Esophagus muscularis mucosa (tissue), 4 donors: ENCODE measurements around the gene TNFAIP8L1.

ENCODE experiments used
- EP300 ChIP-seq: sonication (generic); formaldehyde crosslinking; IDR thresholded peaks from one replicate; pipeline ENCODE4 v1.6.1; 2017; ENCODE audit warnings: antibody characterized with exemption
- POLR2A ChIP-seq: fragments of 450-650 bp; IDR thresholded peaks from one replicate; pipeline ENCODE4 v1.6.1; 2017; ENCODE audit warnings: antibody characterized with exemption, moderate library complexity, mild to moderate bottlenecking, low read depth
- POLR2AphosphoS5 ChIP-seq, 2 donors: sonication (generic); formaldehyde crosslinking; IDR thresholded peaks; one replicate each; pipeline ENCODE4 v1.6.1; 2017; ENCODE audit warnings: antibody characterized with exemption in 2 of 2
- TF ChIP-seq, protein P1 (sequence below), 3 experiments: fragments of 200-600 bp in 2 of 3; fragments of 450-650 bp in 1 of 3; sonication (generic) in 2 of 3; IDR thresholded peaks; one replicate each; pipeline ENCODE4 v1.5.1; 2017 to 2019; ENCODE audit warnings: antibody characterized with exemption in 3 of 3, mild to moderate bottlenecking in 2 of 3, moderate library complexity in 1 of 3

DNA sequence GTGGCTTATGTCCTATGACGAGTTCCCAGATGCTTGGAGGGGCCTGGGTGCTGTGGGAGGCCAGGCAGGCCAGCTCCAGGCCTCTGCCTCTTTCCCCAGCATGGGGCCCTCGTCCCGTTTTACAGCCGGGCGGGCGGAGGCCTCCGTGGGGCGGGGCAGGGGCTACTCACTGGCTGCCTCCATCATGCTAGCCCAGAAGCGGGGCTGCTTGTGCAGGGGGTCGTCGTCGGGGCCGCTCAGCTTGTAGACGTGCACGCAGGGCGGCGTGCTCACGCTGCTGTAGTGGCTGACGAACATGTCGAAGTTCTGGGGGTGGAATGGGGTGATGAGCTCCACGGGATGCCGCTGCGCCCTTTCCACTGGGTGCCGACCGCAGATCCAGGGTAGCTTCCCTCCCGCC is 49.3 kb downstream of the TNFAIP8L1 start:
- TF ChIP-seq POLR2A (no peak), POLR2AphosphoS5 (IDR thresholded peaks at IDR 0.05) (no peak), EP300 (no peak)
- TF ChIP-seq, protein P1, sequence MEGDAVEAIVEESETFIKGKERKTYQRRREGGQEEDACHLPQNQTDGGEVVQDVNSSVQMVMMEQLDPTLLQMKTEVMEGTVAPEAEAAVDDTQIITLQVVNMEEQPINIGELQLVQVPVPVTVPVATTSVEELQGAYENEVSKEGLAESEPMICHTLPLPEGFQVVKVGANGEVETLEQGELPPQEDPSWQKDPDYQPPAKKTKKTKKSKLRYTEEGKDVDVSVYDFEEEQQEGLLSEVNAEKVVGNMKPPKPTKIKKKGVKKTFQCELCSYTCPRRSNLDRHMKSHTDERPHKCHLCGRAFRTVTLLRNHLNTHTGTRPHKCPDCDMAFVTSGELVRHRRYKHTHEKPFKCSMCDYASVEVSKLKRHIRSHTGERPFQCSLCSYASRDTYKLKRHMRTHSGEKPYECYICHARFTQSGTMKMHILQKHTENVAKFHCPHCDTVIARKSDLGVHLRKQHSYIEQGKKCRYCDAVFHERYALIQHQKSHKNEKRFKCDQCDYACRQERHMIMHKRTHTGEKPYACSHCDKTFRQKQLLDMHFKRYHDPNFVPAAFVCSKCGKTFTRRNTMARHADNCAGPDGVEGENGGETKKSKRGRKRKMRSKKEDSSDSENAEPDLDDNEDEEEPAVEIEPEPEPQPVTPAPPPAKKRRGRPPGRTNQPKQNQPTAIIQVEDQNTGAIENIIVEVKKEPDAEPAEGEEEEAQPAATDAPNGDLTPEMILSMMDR (IDR thresholded peaks at IDR 0.05), result no peak
